ENCODE data around the gene PEX26.

DNA sequence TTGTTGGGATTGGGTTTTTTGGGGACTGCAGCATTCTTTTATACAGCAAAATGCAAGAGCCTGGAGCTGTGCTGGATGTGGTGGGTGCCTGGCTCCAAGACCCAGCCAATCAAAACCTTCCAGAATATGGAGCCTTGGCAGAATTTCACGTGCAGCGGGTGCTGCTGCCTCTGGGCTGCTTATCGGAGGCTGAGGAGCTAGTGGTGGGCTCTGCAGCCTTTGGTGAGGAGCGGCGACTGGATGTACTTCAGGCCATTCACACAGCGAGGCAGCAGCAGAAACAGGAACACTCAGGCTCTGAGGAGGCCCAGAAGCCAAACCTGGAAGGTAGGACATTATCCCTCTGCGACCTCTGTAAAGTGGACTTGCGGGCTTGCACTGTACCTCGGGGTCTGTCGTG is 5.6 kb downstream of the PEX26 start:
- TF ChIP-seq CTCF (IDR thresholded peaks at IDR 0.05) (no peak), POLR2A (IDR thresholded peaks at IDR 0.05) (no peak)
